ENCODE data around the gene NSMCE3.

GRCh38 chr15:29244544-29244943 lies 25.1 kb downstream of the NSMCE3 start:
- TF ChIP-seq POLR2A (IDR thresholded peaks at IDR 0.05) (no peak), CTCF (IDR thresholded peaks at IDR 0.05) (no peak), POLR2AphosphoS5 (IDR thresholded peaks at IDR 0.05) (no peak)
